ENCODE data around the gene SLC6A1.
"Not testable (repeated sequence)": the region's sequence is repeated elsewhere in the genome, so short reads cannot be mapped to it uniquely, and the experiment has no call there.

The SLC6A1 gene

GRCh38 chr3:11059799-11060115 is 67.2 kb downstream of the SLC6A1 start:
- DNase-seq (ENCODE audit: low read depth), result no peak

- peak; percentile 27 for DNase-seq (ENCODE audit: low read depth)
Measured at GRCh38 chr3:11060500-11061251, 68.1 kb downstream of the SLC6A1 start.

GRCh38 chr3:11061268-11061871 is 68.8 kb downstream of the SLC6A1 start:
- DNase-seq (ENCODE audit: low read depth), result not testable (repeated sequence)

- no peak for DNase-seq (ENCODE audit: low read depth)
Measured at GRCh38 chr3:11062704-11063103, 70.2 kb downstream of the SLC6A1 start.

- no peak for DNase-seq (ENCODE audit: low read depth)
Measured at GRCh38 chr3:11071096-11071755, 78.7 kb downstream of the SLC6A1 start.

- DNase-seq (ENCODE audit: low read depth), result no peak
Measured at GRCh38 chr3:11072631-11073030, 80.1 kb downstream of the SLC6A1 start.

GRCh38 chr3:11074011-11074410 is 81.5 kb downstream of the SLC6A1 start:
- no peak for DNase-seq (ENCODE audit: low read depth)

GRCh38 chr3:11074451-11074850 is 81.9 kb downstream of the SLC6A1 start:
- no peak for DNase-seq (ENCODE audit: low read depth)

GRCh38 chr3:11075122-11075521 is 82.6 kb downstream of the SLC6A1 start:
- not testable (repeated sequence) for DNase-seq (ENCODE audit: low read depth)

GRCh38 chr3:11076711-11077110 is 84.2 kb downstream of the SLC6A1 start:
- no peak for DNase-seq (ENCODE audit: low read depth)

- DNase-seq (ENCODE audit: low read depth), result no peak
Measured at GRCh38 chr3:11077466-11077865, 84.9 kb downstream of the SLC6A1 start.

- no peak for DNase-seq (ENCODE audit: low read depth)
Measured at GRCh38 chr3:11078826-11079515, 86.4 kb downstream of the SLC6A1 start.

- DNase-seq (ENCODE audit: low read depth), result no peak
Measured at GRCh38 chr3:11080492-11080891, 87.9 kb downstream of the SLC6A1 start.

GRCh38 chr3:11084098-11084497 is 91.5 kb downstream of the SLC6A1 start:
- no peak for DNase-seq (ENCODE audit: low read depth)

- no peak for DNase-seq (ENCODE audit: low read depth)
Measured at GRCh38 chr3:11084677-11085076, 92.1 kb downstream of the SLC6A1 start.

- no peak for DNase-seq (ENCODE audit: low read depth)
Measured at GRCh38 chr3:11085093-11085840, 92.7 kb downstream of the SLC6A1 start.

GRCh38 chr3:11086856-11087255 is 94.3 kb downstream of the SLC6A1 start:
- DNase-seq (ENCODE audit: low read depth), result no peak

- no peak for DNase-seq (ENCODE audit: low read depth)
Measured at GRCh38 chr3:11088066-11088465, 95.5 kb downstream of the SLC6A1 start.

GRCh38 chr3:11088831-11089230 is 96.3 kb downstream of the SLC6A1 start:
- no peak for DNase-seq (ENCODE audit: low read depth)
